SIG-M5 treated with dmso at 0.1 percent for 504 hours (cell line): Measurements from ENCODE around the gene TMEM200A.
A peak's percentile ranks its signal among the peaks of the same experiment; 100 is the strongest.
"Not testable (repeated sequence)": the region's sequence is repeated elsewhere in the genome, so short reads cannot be mapped to it uniquely, and the experiment has no call there.

ENCODE experiments used
- DNase-seq: peaks from one replicate; lab custom pipeline; 2025; ENCODE audit not compliant: unreplicated experiment; lab: John Stamatoyannopoulos, UW

Gene TMEM200A

DNA sequence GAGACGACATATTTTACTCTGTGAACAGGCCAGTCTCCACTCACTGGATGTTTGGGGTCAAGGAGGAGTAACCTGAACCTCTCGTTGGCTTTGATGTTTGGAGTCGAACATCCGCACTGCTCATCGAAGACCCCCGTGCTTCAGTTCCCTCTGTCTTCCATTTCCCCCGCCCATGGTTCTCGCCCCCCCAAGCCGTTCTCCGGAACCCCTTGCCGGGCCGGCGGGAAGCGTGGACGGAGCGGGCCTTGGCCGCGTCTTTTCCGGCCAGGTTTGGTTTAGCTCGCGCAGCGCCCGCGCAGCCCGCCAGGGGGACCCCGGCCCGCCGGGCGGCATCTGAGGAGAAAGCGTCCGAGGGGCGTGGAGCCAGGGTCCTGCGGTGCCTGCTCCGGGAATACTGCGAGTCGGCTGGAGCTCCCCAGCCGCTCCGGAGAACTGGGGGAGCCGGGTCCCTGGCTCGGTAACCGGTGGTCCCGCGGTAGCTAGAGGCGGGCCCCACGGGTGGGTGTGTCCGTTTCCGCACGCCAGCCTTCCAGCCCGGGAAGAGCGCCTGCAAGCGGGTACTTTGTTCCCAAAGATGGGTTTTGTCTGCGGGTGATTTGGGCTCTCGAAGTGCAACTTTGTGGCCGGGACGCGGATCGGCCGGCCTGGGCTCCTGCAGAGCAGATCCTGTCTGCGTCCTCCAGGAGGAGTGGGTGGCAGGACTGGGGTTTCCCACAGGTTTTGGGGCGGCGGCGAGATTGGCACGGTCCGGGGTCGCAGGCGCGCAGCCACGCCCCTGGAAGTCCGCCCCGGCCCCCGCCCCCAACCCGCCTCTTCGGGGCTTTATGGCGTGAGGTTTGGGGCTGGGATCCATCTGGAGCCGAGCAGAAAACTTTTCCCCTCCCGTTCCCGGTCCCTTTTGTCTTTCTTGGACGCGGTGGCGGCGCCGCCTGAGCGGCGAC lies at the start of gene TMEM200A:
TSS of gene TMEM200A (plus strand) at position 852 of the 941 bp plus-strand sequence. CDS start 74,406 bp downstream, outside the sequence.
- DNase-seq, result no peak

DNA sequence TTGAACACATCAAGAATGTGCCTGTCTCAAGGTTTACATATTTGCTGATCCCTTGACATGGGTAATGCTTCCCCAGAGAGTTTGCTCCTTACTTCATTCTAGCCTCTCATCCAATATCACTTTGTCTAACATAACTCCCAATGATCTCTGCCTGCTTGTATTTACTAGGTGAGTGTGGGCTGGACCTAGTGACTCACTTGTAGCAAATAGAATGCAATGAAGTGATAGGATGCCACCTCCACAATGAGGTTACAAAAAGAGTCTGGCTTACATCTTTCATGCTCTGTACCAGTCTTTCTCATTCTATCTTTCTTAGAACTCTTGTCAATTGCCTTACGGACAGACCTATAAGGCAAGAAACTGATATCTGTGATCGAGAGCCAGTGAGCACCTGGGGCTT lies 44.9 kb upstream of the TMEM200A start:
- DNase-seq, result no peak

DNA sequence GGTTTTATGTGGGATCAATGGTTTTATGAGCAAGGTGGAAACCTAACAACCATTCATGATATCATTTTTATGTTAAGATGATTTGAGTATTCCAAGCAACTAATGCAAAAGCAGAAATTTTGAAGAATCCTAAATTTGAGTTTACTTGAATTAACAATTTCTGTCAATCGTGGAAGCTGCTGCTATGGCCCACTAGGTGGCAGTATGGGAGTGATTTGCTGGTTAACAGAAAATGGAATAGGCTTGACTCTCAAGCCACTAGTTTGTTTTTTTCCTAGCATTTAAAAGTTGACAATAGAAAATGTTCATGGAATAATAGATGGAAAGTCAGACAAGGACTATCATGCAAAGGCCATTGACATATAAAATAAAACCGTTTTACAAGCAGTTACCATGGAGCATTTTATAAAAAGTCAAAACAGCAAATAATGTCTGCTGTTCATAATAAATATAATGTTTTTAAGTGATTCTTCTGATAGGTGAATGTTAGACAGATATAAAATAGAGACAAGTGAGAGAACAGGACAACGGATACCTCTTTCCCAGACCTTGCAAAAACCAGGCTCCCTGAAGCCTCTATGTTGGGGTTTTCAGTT lies 43.0 kb upstream of the TMEM200A start:
- DNase-seq, result peak; percentile 61

DNA sequence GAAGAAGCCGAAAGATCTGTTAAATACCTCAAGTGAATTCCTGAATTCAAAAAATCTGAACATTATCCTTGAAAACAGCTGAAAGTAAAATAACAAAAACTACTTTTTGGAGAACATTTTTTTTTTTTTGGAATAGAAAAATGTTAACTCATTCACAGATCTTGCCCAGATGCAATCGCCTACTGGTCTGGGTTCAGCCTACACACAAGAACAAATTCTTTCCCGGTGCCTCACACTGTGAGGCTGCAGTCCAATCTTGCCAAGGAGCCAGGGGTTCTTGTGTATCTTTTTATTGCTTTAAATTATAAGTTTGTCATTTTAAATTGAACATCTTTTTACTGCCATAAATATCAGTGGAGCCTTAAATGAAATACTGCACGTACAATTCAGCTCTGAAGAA lies 41.2 kb upstream of the TMEM200A start:
- DNase-seq, result no peak

DNA sequence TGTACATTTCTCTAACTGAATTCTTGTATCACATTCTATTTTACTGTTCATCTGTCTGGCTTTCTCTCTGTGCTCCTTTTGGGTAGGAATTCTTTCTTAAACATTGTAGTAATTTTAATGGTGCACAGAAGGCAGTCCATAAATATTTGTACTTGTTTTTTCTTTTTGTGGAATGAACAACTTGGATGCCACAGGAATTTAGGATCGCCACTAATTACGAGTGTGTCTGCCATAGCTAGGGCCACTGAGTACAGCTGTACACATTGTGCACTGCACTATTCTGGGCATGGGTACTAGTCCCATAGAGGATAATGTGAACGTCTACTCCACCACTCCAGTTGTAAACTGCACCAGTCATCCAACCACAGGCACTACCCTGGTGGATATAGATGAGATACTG lies 39.3 kb upstream of the TMEM200A start:
- DNase-seq, result no peak

DNA sequence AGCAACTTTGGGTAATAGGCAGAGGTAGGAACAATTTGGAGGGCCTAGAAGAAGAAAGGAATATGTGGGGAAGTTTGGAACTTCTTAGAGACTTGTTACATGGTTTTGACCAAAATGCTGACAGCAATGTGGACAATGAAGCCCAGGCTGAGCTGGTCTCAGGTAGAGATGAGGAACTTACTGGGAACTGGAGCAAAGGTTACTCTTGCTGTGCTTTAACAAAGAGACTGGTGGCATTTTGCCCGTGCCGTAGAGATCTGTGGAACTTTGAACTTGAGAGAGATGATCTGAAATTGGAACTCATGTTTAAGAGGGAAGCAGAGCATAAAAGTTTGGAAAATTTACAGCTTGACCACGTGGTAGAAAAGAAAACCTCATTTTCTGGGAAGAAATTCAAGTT lies 28.3 kb upstream of the TMEM200A start:
- no peak for DNase-seq

DNA sequence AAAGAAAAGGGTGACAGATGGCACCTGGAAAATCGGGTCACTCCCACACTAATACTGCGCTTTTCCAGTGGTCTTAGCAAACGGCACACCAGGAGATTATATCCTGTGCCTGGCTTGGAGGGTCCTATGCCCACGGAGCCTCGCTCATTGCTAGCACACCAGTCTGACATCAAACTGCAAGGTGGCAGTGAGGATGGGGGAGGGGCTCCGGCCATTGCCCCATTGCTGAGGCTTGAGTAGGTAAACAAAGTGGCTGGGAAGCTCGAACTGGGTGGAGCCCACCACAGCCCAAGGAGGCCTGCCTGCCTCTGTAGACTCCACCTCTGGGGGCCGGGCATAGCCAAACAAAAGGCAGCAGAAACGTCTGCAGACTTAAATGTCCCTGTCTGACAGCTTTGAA lies 19.5 kb upstream of the TMEM200A start:
- DNase-seq, result not testable (repeated sequence)

DNA sequence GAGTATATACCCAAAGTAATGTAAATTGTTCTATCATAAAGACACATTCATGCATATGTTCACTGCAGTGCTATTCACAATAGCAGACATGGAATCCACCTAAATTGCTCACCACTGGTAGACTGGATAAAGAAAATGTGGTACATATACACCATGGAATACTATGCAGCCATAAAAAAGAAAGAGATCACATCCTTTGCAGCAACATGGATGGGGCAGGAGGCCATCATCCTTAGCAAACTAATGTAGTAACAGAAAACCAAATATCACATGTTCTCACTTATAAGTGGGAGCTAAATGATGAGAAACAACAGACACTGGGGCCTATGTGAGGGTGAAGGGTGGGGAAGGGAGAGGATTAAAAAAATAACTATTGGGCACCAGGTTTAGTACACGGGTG lies 11.5 kb upstream of the TMEM200A start:
- no peak for DNase-seq

DNA sequence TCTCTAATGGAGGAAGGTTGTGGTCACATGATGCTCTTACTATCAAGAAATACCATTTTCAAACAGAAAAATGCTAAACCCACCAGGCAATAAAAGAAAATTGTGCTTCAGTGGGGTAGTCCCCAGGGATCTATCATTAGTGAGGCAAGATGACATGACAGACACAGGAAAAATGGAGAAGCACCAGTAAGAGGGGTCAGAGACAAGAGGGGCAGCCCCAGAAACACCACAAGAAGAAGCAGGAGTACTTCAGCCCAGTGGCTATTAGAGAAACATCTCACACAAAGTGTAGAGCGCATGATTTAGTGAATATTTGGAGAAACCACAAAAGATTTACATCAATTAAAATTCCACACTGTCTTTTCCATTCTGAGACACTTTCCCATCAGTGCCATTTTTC lies 10.2 kb upstream of the TMEM200A start:
- no peak for DNase-seq

DNA sequence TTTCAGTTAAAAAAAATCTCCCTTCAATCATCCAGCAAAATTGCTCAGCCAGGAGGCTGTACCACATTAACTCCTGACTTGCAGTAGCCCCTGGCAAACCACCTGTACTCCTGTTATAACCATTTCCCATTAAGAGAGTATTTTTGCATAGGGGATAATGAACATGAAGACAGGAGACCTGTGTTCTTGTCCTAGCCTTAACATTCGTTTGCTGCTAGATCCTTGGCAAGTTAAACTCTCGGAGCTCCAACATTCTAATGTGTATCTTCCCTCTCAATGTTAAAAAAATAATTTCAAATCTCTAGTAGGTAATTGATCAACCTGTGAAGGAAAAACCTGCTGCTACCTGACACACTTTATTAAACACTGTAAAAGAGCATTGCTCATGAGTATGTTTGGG lies 8.4 kb upstream of the TMEM200A start:
- no peak for DNase-seq

DNA sequence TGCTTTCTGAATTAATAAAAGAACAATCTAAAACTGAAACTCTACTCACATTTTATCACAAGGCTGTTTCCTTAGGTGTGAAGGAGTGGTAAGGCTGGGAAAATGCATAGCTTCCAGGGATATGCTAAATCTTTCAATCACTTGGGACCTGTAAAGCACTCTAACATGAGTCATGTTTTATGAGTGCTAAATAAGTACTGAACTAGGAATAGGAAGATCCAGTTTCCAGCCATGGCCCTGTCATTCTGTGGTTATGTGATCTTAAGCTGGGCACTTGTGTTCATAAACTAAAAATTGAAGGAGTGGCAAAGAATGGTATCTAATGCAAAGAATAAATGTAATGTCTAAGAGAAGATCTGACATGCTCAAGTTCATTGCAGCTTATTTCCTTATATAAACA lies 6.1 kb upstream of the TMEM200A start:
- no peak for DNase-seq

DNA sequence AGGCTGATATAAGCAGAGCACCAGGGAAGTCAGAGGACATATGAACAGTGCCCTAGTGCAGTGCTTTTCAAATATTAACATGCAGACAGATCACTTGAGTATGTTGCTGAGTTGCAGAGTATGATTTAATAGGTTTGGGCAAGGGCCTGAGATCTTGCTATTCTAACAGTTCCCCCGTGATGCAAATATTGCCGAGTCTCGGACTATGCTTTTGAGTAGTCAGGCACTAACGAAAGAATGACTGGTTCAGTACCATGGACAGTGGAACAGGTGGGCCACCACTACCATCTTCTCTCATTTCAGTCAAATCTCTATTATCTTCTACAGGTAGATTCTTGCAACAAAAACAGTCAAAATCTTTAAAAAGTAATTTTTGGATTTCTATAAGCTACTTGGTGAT lies 3.7 kb upstream of the TMEM200A start:
- no peak for DNase-seq

DNA sequence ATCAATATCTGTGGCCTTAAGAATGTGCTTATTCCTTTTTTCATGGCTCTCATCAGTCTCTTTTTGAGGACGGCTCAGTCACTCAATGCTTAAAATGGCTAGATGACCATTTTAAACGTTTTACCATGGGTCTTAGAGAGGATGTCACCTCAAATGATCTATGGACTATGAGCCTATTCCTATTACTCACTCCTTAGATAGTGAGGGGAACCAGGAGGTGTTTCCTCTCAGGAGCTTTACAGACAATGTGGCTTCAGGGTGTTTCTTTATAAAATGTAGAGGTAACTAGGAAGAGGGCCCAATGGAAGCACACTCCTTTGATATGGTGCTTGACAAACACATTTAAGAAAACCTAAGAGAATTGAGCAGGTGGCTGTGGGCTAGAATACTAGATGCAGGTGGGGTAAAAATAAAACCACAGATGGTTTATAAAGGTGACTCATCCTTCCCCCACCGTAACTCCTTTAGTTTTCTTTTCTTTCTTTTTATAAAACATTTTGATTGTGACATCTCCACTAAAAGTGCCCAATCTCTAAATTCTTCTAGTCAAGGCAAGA lies 1.5 kb upstream of the TMEM200A start:
- DNase-seq, result no peak

DNA sequence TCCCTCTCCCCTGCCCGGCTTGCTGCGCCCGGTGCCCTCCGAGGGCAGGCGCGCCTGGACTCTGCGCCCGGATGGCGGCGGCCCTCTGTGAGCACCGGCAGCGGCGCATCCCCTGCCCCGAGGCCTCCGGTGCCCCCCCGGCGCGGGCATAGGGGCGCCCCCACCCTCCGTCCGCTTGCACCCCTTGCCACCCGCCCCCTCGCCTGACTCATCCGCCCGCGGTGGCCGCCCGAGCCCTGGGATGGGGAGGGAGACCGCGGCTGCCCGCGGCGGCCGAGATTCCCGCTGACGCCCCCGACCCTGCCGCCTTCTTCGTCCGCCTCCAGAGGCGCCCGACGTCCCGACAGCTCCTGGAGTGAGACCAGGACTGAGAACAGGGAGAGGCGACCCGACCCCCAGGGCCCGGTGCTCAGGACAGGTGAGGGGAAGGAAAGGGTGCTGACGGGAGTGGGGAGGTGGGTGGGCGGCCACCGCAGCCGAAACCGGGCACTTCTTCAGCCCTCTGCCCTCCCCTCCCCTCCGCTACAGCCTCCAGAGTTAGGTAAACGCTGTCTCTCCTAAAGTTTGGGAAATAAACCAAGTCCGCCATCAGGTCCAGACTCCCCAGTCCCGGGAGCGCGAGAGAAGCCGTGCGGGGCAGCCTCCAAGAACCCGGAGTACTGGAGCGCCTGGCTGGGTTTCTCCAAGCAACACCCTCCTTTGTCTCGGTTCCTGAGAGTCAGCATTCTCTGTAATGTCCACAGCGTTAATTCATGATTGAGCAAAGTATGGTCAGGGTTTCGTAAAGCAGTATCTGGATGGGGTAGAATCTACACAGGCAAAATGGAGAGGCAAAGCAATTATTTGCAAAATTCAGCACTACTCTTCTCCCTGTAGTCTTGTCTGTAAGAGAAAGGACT lies 539 bp downstream of the TMEM200A start:
- no peak for DNase-seq

DNA sequence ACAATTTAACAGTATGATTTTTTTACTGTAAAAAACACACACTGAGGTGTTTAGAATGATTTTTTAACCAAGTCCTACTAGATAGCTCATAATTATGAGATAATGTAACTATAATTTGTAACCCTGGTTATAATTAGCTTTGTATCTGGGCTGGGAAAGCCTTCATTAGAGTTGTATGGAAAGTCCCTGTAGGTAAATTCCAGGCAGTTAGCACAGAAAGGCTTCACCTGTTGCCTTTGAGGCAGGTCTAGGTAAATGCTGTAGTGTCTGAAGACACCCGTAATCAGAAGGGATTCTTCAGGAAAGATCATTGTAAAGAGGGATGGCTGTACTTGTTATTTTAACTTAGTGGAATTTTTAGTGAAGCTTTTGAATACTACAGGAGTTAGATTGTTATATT lies 1.9 kb downstream of the TMEM200A start:
- DNase-seq, result no peak

DNA sequence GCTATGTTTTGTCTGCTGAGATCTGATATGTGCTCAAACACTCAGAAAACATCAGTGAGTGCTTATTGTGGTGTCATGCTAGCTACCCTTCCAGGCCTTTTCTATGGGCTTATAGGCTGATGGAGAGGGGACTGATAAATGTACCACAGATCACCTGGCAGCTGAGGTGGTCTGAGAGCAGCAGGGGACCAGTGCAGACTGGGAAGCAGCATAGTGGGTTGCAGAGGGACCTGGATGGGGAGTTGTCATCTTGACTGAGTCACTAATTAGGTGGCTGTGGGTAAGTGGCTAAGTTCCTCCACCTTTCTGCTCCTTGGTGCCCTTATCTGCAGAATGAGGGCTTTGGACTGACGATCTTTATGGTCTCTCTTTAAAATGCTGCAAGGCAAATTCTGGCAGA lies 2.8 kb downstream of the TMEM200A start:
- no peak for DNase-seq

DNA sequence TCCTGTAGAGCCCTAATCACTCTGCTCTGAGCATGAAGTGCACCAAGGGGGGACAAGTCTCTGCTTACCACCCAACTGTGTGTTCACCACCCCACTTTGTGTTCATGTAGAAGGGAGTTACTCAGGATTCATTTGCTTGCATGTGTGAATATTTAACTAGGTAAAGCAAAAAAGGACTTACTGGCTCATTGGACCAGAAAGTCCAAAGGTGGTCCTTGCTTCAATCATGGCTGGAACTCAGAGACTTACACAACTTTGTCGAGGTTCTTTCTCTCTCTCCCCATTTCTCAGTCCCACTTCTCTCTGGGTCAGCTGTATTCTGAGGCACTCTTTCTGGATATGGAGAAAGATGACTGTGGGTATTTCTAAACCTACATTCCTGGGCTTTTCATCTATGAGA lies 4.0 kb downstream of the TMEM200A start:
- no peak for DNase-seq

DNA sequence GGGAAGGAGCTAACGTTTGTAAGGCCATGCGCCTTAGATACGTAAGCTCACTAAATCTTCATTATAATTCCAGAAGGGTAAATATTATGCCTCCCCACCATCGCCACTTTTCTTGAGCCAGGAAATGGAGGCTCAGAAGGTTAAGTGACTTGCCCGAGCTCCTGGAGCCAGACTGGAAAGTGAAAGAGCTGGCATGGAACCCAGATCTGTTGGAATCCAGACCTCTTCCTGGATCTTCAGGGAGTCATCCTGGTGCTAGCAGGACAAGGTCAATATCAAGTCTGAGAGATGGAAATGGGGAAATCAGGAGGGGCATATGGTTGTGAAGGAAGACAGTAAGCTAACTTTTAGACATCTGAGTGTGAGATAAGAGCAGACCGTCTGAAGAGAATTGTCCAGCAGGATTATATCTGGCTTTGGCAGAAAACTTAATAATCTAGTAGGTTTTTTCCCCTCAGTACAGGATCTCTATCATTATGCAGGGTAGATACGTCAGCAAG lies 6.2 kb downstream of the TMEM200A start:
- DNase-seq, result no peak

DNA sequence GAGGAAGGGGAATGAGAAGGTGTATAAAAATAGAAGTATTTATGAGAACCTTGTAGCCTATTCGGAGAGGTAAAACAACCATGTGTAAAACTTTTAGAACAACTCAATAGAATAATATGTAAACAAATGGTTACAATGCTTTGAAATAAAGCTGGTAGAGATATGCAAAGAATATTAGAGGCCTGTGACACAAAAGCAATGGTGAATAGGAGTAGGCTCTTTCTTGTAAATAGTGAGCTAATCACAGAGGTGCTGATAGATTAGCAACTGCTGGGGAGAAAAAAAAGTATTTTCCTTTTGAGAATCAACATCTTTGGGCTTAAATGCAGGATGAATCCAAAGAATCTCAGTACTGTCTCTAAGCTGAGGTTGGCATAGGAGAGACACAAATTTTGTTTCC lies 7.0 kb downstream of the TMEM200A start:
- no peak for DNase-seq

DNA sequence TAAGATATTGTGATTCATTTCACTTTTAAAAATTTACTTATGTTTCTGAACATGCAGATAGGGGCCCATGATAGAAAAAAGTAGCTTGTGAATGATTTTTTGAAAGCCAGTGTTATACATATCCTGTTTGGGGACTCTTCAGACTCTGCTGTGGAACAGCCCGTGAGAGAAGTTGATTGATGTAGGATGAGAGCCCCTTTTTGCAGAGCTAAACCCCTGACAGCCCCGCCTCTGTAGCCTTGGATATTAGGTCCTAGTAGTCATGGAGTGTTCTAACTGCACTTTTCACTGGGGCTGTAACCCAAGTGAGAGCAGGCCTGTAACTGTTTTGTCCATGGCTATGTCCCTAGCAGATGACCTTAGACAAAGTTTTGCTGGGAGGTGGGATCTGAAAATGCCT lies 8.2 kb downstream of the TMEM200A start:
- no peak for DNase-seq

DNA sequence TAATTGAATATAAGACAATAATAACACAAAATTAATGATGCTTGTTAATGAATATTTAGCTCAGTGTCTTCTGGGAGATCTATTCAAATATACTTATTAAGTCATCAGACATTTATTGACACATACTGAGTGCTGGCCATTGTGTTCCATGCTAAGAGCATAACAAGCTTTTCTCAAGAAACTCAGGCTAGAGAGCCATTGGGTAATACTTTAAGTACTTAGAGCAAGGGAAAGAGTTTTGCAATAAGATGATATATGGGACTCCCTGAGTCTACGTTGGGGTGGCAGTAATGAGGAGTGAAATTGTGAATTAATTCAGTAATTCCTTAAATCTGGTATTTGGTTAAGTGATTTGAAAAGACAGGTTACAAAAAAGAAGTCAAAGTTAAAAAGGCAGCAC lies 11.1 kb downstream of the TMEM200A start:
- no peak for DNase-seq
